ENCODE results near the gene FAM72C. TPM values are rescaled to one million over a fixed set of nuclear protein-coding genes. Genes with fewer than 3 reads are reported as not detected.
"Not testable (repeated sequence)": the region's sequence is repeated elsewhere in the genome, so short reads cannot be mapped to it uniquely, and the experiment has no call there.

FAM72C gene
- 0.15 and 1.6 TPM in 2 replicates for total RNA-seq

- not testable (repeated sequence) for DNase-seq (ENCODE audit: low read depth)
Observed at GRCh38 chr1:143971924-143972700, at the start of gene FAM72C. Gene FAM72C (minus strand): TSS chr1:143971986. CDS start chr1:143971141, 845 bp downstream.

GRCh38 chr1:144020001-144020738 lies 48.4 kb upstream of the FAM72C start:
- not testable (repeated sequence) for DNase-seq (ENCODE audit: low read depth)

- not testable (repeated sequence) for DNase-seq (ENCODE audit: low read depth)
Observed at GRCh38 chr1:144019101-144019500, 47.3 kb upstream of the FAM72C start.

GRCh38 chr1:144015180-144015966 lies 43.6 kb upstream of the FAM72C start:
- DNase-seq (ENCODE audit: low read depth): not testable (repeated sequence)

GRCh38 chr1:144014528-144014927 lies 42.7 kb upstream of the FAM72C start:
- DNase-seq (ENCODE audit: low read depth): not testable (repeated sequence)

- DNase-seq (ENCODE audit: low read depth): not testable (repeated sequence)
Observed at GRCh38 chr1:144014121-144014520, 42.3 kb upstream of the FAM72C start.

- DNase-seq (ENCODE audit: low read depth): not testable (repeated sequence)
Observed at GRCh38 chr1:144012168-144012733, 40.5 kb upstream of the FAM72C start.

GRCh38 chr1:144009410-144009809 lies 37.6 kb upstream of the FAM72C start:
- DNase-seq (ENCODE audit: low read depth): not testable (repeated sequence)

- not testable (repeated sequence) for DNase-seq (ENCODE audit: low read depth)
Observed at GRCh38 chr1:144004259-144004658, 32.5 kb upstream of the FAM72C start.

GRCh38 chr1:144003306-144004029 lies 31.7 kb upstream of the FAM72C start:
- DNase-seq (ENCODE audit: low read depth): not testable (repeated sequence)

GRCh38 chr1:144002141-144002881 lies 30.5 kb upstream of the FAM72C start:
- DNase-seq (ENCODE audit: low read depth): not testable (repeated sequence)

- DNase-seq (ENCODE audit: low read depth): not testable (repeated sequence)
Observed at GRCh38 chr1:144001077-144001476, 29.3 kb upstream of the FAM72C start.

GRCh38 chr1:143996020-143996419 lies 24.2 kb upstream of the FAM72C start:
- DNase-seq (ENCODE audit: low read depth): not testable (repeated sequence)

- not testable (repeated sequence) for DNase-seq (ENCODE audit: low read depth)
Observed at GRCh38 chr1:143993301-143993907, 21.6 kb upstream of the FAM72C start.

GRCh38 chr1:143990699-143991098 lies 18.9 kb upstream of the FAM72C start:
- not testable (repeated sequence) for DNase-seq (ENCODE audit: low read depth)

- DNase-seq (ENCODE audit: low read depth): not testable (repeated sequence)
Observed at GRCh38 chr1:143989719-143990118, 17.9 kb upstream of the FAM72C start.

GRCh38 chr1:143989427-143989712 lies 17.6 kb upstream of the FAM72C start:
- DNase-seq (ENCODE audit: low read depth): not testable (repeated sequence)

- DNase-seq (ENCODE audit: low read depth): not testable (repeated sequence)
Observed at GRCh38 chr1:143988602-143989426, 17.0 kb upstream of the FAM72C start.

- DNase-seq (ENCODE audit: low read depth): not testable (repeated sequence)
Observed at GRCh38 chr1:143987868-143988267, 16.1 kb upstream of the FAM72C start.

Data from renal cortical epithelial cell (primary cell).